H1 (cell line): ENCODE data around the gene DHRS13.

Experiments used
- ASH2L ChIP-seq: fragments of 200-600, 300-600 bp; sonication (generic); IDR thresholded peaks from one replicate; pipeline ENCODE4 v1.7.1; 2017; ENCODE audit warnings: low read length
- EZH2 ChIP-seq: fragments of 200-600 bp; sonication (generic); IDR thresholded peaks from 2 replicates; pipeline ENCODE4 v1.7.1; 2012; ENCODE audit warnings: low read depth, mild to moderate bottlenecking, moderate library complexity, low read length, inconsistent platforms; ENCODE audit not compliant: severe bottlenecking
- PHF8 ChIP-seq: fragments of 200-600 bp; sonication (generic); conservative IDR thresholded peaks from 2 replicates; pipeline ENCODE4 v1.7.1; 2012; ENCODE audit warnings: low read depth, mild to moderate bottlenecking, inconsistent platforms, low read length, moderate library complexity
- POLR2A ChIP-seq, 2 experiments: IDR thresholded peaks; 1 replicate in 1 of 2; 2 replicates in 1 of 2; pipeline ENCODE4 v1.6.1; 2011; ENCODE audit warnings: low read depth in 2 of 2, low read length in 2 of 2, mild to moderate bottlenecking in 2 of 2; ENCODE audit errors: control extremely low read depth in 1 of 2
- RNF2 ChIP-seq: fragments of 200-900, 300-1000 bp; sonication (generic); IDR thresholded peaks from 2 replicates; pipeline ENCODE4 v1.7.1; 2016; ENCODE audit warnings: borderline replicate concordance, low read depth, mild to moderate bottlenecking, antibody characterized with exemption, low read length; ENCODE audit not compliant: poor library complexity, severe bottlenecking; ENCODE audit errors: missing control alignments
- SP1 ChIP-seq: IDR thresholded peaks from 2 replicates; pipeline ENCODE4 v1.6.1; 2011; ENCODE audit warnings: low read depth, low read length
- SP2 ChIP-seq: IDR thresholded peaks from 2 replicates; pipeline ENCODE4 v1.6.1; 2012; ENCODE audit warnings: mild to moderate bottlenecking, low read length, inconsistent platforms
- TAF7 ChIP-seq: optimal IDR thresholded peaks from 2 replicates; pipeline ENCODE3; 2011; ENCODE audit warnings: low read depth, mild to moderate bottlenecking, inconsistent platforms, low read length, moderate library complexity, borderline replicate concordance
- TF ChIP-seq, protein P1 (sequence below), 3 experiments: IDR thresholded peaks; 1 replicate in 2 of 3; 2 replicates in 1 of 3; pipeline versions ENCODE4 v1.5.1 to v1.6.1; 2011; ENCODE audit warnings: low read length in 3 of 3, mild to moderate bottlenecking in 3 of 3, inconsistent platforms in 2 of 3, low read depth in 1 of 3, moderate library complexity in 1 of 3; ENCODE audit not compliant: insufficient read depth in 1 of 3; ENCODE audit errors: control extremely low read depth in 1 of 3
- TF ChIP-seq, protein P2 (sequence below): IDR thresholded peaks from 2 replicates; pipeline ENCODE4 v1.6.1; 2012; ENCODE audit warnings: inconsistent platforms
- TF ChIP-seq, protein P3 (sequence below): IDR thresholded peaks from 2 replicates; pipeline ENCODE4 v1.6.1; 2011; ENCODE audit warnings: low read length, improper control_type of control experiment

DNA sequence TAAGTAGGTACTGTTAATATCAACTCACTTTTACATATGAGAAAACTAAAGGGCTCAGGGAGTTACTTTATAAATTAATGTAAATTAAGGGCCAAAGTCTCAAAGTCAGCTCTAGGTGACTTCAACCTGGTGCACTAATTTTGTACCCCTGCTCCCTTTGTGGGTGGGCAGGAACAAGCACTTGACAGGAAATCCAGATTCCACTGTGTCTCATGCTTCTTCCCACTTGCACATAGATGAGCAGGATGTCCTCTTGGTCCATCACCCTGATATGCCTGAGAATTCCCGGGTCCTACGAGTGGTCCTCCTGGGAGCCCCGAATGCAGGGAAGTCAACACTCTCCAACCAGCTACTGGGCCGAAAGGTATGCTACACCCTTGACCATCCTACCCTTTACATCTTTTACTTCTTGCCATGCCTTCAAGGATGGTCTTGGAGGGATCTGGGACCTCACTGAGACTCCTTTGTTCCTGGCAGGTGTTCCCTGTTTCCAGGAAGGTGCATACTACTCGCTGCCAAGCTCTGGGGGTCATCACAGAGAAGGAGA lies 46.8 kb downstream of the DHRS13 start:
- TF ChIP-seq SP2 (no peak), SP1 (no peak), ASH2L (no peak), RNF2 (no peak), TAF7 (no peak), EZH2 (no peak), PHF8 (no peak), POLR2A (IDR thresholded peaks at IDR 0.05; ENCODE audit: control extremely low read depth in 1 of 2, low read depth in 2 of 2, low read length in 2 of 2) (no peak)
- TF ChIP-seq, protein P1, sequence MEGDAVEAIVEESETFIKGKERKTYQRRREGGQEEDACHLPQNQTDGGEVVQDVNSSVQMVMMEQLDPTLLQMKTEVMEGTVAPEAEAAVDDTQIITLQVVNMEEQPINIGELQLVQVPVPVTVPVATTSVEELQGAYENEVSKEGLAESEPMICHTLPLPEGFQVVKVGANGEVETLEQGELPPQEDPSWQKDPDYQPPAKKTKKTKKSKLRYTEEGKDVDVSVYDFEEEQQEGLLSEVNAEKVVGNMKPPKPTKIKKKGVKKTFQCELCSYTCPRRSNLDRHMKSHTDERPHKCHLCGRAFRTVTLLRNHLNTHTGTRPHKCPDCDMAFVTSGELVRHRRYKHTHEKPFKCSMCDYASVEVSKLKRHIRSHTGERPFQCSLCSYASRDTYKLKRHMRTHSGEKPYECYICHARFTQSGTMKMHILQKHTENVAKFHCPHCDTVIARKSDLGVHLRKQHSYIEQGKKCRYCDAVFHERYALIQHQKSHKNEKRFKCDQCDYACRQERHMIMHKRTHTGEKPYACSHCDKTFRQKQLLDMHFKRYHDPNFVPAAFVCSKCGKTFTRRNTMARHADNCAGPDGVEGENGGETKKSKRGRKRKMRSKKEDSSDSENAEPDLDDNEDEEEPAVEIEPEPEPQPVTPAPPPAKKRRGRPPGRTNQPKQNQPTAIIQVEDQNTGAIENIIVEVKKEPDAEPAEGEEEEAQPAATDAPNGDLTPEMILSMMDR (IDR thresholded peaks at IDR 0.05; ENCODE audit: control extremely low read depth in 1 of 3, insufficient read depth in 1 of 3, low read depth in 1 of 3, low read length in 3 of 3): no peak
- TF ChIP-seq, protein P2, sequence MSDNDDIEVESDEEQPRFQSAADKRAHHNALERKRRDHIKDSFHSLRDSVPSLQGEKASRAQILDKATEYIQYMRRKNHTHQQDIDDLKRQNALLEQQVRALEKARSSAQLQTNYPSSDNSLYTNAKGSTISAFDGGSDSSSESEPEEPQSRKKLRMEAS: no peak
- TF ChIP-seq, protein P3, sequence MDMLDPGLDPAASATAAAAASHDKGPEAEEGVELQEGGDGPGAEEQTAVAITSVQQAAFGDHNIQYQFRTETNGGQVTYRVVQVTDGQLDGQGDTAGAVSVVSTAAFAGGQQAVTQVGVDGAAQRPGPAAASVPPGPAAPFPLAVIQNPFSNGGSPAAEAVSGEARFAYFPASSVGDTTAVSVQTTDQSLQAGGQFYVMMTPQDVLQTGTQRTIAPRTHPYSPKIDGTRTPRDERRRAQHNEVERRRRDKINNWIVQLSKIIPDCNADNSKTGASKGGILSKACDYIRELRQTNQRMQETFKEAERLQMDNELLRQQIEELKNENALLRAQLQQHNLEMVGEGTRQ: no peak
